ENCODE data around the gene TESMIN. TPM values are rescaled to one million over a fixed set of nuclear protein-coding genes. Genes with fewer than 3 reads are reported as not detected.

The TESMIN gene
- total RNA-seq, 1 experiment from 2014 or later = 4.5 TPM

GRCh38 chr11:68660066-68660810 lies 91.1 kb downstream of the TESMIN start:
- DNase-seq (ENCODE audit: low spot score) = no peak

- DNase-seq (ENCODE audit: low spot score) = peak; percentile 95
Observed at GRCh38 chr11:68659158-68659921, 92.0 kb downstream of the TESMIN start.

GRCh38 chr11:68658661-68659060 lies 92.7 kb downstream of the TESMIN start:
- no peak for DNase-seq (ENCODE audit: low spot score)

GRCh38 chr11:68658097-68658496 lies 93.2 kb downstream of the TESMIN start:
- no peak for DNase-seq (ENCODE audit: low spot score)

Other genes starting within 250 kb of the TESMIN start
- gene GAL, start 67.0 kb downstream of the TESMIN start, total RNA-seq (2014; rRNA removed; shearing (Covaris generic)) = not detected in 2 replicates
- gene CPT1A, start 90.4 kb upstream of the TESMIN start, total RNA-seq (2014; rRNA removed; shearing (Covaris generic)) = 21.3 and 21.8 TPM in 2 replicates
- gene MRPL21, start 152.3 kb upstream of the TESMIN start, total RNA-seq (2014; rRNA removed; shearing (Covaris generic)) = 110 and 148 TPM in 2 replicates
- 3.3 and 5.3 TPM in 2 replicates for gene IGHMBP2, start 152.4 kb upstream of the TESMIN start, total RNA-seq (2014; rRNA removed; shearing (Covaris generic))
- not detected in 2 replicates for gene MRGPRD, start 229.5 kb upstream of the TESMIN start, total RNA-seq (2014; rRNA removed; shearing (Covaris generic))